Inferior parietal cortex (tissue), 1 donor: Measurements from ENCODE around the gene C3orf20.
"Not testable (repeated sequence)": the region's sequence is repeated elsewhere in the genome, so short reads cannot be mapped to it uniquely, and the experiment has no call there.

Experiments
- DNase-seq: peaks from one replicate; pipeline ENCODE4 v3.0.0-alpha.2; 2016; ENCODE audit errors: extremely low spot score

C3orf20 gene

GRCh38 chr3:14797731-14798130 is 122.8 kb downstream of the C3orf20 start:
- DNase-seq = no peak

DNA sequence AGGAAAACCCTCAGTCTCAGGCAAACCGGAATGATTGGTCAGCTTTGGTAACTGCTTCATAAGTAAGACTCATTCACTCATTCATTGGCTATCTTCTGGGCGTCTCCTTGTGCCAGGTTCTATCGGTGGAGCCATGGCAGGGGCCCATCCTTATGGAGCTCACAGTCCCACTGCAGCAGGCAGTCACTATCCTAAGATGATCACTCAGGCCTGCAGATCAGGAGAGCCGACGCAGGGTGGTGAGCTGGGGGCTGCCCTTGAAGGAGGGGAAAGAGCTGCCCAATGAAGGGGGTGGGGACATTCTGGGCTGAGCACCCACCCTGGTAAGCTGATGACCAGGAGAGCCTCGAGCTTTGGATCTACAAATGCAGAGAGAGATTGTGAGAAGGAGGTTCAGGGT is 123.3 kb downstream of the C3orf20 start:
- DNase-seq = no peak

GRCh38 chr3:14799146-14799545 is 124.2 kb downstream of the C3orf20 start:
- DNase-seq = no peak

GRCh38 chr3:14801031-14801430 is 126.1 kb downstream of the C3orf20 start:
- DNase-seq = no peak

GRCh38 chr3:14801668-14802380 is 126.9 kb downstream of the C3orf20 start:
- DNase-seq = no peak

GRCh38 chr3:14802381-14802731 is 127.4 kb downstream of the C3orf20 start:
- DNase-seq = no peak

DNA sequence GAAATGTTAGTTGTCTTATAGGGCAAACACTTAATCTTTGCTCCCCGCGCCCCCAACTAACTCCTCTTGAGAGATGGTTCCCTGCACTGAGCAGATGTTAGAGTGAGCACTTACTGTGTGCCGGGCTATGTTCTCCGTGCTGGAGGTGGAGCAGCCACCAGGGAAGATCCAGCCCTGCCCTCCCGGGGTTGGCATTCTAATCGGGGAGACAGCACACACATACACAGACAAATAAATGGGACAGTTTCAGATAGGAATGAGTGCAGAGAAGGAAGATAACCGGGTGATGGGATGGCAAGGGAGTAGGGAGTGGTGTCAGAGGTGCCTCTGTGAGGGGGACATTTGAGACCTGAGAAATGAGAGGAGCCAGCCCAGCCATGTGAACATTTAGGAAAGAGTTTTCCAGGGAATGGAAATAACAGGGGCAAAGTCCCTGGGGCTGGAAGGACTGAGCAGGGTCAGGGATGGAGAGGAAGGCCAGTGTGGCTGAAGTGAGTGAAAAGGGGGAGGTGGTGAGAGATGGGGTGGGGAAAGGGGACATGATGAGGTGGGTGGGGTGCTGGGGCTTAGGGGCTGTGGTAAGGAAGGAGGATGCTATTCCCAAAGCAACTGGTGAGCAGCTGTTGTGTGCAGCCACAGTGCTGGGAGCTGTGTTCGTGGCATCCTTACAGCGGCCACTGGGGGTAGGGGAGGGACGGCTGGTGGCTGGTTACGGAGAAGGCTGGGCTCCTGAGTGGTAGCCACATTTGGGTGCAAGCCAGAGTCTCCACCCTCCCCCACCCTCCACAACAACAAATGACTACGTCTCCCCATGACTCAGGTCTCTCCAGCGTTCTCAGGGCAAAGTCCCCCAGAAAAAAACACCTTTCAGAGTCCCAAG is 128.4 kb downstream of the C3orf20 start:
- DNase-seq = no peak

- no peak for DNase-seq
Measured at GRCh38 chr3:14803981-14804834, 129.3 kb downstream of the C3orf20 start.

DNA sequence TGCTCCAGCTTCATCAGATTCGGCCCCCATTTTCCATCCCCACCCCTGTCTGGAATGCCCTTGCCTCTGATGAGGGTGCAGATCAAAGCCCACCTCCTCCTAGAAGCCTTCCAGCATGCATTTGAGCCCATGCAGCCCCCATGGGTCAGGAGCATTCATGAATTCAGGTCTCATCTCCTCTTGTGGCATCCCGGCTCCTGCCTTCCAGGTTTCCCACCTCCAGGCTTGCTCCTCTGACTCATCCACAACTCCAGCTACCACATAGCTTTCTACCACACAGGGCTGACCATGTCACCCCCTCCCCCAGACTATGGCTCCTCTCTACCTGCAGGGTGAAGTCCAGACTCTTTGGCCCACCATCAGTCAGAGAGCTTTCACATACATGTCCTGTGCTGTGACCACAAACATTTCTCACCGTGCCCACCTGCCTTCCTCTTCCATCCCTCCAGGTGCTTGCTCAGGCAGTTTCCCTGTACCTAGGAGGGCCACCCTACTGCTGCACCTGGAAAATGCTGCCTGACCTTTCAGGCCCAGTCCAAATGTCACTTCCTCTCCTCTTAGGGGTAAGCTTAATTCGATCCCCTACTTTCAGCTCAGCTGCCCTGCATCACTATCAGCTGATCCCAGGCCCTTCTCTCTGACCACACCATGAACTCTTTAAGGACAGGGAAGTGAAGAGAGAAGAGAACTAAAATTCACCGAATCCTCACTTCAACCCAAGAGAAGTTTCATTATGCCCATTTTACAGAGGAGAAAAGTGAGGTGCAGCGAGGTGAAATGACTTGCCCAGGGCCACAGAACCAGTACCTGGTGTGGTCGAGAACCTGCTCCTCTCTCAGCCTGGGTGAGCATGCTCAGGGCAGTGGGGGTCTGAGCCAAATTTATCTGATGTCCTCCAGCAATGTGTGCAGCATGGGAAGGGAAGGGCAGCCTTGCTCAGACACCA is 130.2 kb downstream of the C3orf20 start:
- no peak for DNase-seq

DNA sequence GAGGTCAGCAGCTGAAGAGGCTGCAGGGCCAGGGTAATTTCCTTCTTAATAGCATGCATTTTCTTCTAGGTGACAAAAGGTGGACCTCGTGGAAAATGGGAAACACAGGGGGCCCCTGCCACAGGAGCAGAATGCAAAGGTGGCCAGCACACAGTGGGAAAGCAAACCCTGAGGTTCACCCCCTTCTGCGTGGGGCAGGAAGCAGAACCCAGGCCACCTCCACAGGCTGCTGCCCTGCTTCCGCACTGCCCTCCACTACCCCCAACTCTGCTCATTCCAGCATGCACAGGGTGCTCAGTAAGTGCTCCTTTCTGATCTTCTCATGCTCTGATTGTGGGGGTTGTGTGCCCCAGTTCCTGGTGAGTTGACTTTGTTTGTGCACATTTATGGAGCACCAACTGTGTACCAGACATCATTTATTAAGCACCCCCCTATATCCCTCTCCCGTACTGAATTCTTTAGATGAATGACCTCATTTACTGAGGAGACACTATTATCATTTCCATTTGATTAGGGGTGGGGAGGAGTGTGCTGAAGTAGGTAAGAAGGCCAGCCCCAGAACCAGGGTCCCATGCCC is 131.1 kb downstream of the C3orf20 start:
- no peak for DNase-seq

DNA sequence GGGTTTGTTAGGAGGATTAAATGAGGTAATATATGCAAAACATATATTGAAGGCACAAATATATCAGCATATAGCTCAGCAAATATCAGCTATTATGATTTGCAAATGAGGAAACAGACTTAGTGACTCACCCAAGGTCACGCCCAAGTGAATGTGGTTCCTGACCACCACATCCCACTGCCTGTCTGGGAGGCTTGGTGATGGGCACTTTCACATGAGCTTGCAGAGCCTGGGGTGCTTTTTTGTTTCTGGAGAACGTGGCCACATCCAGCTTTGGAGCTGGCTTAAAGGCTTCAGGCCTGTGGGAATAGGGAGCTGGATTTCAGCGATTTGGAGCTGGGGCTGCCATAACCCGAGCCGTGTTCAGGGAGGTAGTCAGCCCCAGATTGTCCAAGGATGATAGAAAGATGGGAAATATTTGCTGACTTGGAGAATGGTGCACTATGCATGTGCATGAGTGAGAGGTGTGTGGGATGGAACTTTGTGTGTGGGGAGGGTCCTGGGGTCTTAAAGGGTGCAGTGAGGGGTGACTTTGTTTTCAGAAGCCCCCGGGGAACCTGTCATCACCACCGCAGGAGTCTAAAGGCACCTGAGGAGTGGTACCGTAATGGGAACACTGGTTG is 131.8 kb downstream of the C3orf20 start:
- no peak for DNase-seq

GRCh38 chr3:14808025-14808424 is 133.1 kb downstream of the C3orf20 start:
- DNase-seq = no peak

- no peak for DNase-seq
Measured at GRCh38 chr3:14808502-14809266, 133.7 kb downstream of the C3orf20 start.

- not testable (repeated sequence) for DNase-seq
Measured at GRCh38 chr3:14809611-14810010, 134.7 kb downstream of the C3orf20 start.

DNA sequence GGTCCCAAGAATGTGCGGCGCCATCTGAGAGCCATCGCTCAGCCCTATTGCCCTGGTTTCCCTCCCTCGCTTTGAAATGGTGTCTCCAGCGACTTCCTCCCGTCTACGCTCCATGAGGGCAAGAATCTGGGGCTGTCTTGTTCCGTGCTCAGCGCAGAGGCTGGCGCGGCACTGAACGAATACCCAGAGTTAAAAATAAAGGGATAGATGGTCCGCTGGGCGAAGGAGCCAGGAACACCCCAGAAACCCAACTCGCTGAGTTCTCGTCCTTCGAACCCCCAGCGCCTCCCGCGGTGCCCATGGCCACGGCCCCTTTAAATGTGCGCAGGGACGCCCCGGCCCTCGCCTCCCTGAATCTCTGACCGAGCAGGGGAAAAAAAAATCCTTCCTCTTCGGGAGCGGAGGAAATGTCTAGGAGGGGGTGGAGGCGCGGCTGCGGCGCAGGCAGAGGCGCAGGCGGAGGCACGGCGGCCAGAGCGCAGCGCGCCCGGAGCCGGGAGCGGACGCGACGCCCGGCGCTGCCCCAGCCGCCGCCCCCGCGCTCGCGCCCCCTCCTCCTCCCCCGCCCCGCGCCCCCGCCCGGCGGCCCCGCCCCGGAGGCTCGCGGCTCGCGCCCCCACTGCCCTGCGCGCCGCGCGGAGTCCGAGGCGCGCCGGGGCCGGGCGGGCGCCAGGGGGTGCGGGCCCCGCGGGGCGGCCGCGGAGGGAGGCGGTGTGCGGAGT is 135.3 kb downstream of the C3orf20 start:
- no peak for DNase-seq

GRCh38 chr3:14810801-14811661 is 136.1 kb downstream of the C3orf20 start:
- no peak for DNase-seq

GRCh38 chr3:14811684-14812083 is 136.7 kb downstream of the C3orf20 start:
- no peak for DNase-seq
